HG03064 (cell line): Measurements from ENCODE around the gene SPSB1.

ENCODE experiments used
- ATAC-seq: cut with Tn5 transposase; IDR thresholded peaks from one replicate; pipeline ENCODE4 v1.9.1; 2021; ENCODE audit warnings: low read depth; ENCODE audit not compliant: unreplicated experiment

SPSB1 gene

DNA sequence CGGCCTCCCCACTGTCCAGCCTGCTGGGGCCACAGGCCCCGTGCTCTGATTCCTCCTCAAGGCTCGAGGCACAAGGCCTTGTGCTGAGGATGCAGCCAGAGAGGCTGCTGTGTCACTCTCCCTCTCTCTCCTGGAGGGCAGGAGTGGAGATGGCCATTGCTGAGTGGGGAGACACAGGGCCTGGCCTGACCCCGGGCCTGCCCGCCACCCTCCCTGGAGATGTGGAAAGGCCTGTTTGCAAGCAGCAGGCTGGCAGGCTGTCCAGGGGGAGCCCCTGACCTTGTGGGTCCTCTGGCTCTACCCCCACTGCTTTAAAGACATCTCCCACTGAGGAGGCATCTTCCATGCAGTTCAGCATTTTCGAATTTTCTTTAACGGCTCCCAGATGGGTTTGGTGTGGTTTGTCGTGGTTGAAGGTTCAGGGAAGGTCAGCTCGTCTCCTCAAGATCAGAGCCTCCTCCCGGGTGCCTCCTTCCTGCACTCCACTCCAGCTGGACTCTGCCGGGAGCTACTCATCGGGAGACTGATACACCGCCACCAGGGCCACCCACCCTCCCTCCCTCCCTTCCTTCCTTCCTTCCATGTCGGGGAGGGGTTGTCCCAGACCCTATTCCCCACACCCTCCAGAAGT, 69.1 kb downstream of the SPSB1 start:
- ATAC-seq, result no peak

DNA sequence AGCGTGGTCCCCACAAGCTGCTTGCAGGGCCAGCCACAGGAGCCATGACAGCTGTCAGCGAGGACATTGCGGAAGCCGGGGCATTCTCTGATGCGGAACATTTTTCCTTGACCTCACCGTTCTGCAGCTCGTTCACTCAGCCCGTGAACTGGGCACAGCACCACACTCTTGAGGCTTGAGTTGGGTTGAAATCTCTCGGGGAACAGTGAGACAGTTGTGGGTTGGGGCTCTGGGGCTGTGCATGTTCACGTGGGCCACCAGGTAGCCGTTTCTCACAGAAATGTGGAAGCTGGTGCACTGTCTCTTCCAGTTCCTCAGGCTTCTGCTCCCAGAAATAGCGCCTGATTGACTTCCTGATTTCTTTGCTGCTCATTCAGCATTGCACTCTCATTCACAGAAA, 69.8 kb downstream of the SPSB1 start:
- no peak for ATAC-seq

- ATAC-seq, result no peak
These were observed 70.4 kb downstream of the SPSB1 start for GRCh38 chr1:9363061-9363471.

GRCh38 chr1:9366298-9366697, 73.6 kb downstream of the SPSB1 start:
- no peak for ATAC-seq

DNA sequence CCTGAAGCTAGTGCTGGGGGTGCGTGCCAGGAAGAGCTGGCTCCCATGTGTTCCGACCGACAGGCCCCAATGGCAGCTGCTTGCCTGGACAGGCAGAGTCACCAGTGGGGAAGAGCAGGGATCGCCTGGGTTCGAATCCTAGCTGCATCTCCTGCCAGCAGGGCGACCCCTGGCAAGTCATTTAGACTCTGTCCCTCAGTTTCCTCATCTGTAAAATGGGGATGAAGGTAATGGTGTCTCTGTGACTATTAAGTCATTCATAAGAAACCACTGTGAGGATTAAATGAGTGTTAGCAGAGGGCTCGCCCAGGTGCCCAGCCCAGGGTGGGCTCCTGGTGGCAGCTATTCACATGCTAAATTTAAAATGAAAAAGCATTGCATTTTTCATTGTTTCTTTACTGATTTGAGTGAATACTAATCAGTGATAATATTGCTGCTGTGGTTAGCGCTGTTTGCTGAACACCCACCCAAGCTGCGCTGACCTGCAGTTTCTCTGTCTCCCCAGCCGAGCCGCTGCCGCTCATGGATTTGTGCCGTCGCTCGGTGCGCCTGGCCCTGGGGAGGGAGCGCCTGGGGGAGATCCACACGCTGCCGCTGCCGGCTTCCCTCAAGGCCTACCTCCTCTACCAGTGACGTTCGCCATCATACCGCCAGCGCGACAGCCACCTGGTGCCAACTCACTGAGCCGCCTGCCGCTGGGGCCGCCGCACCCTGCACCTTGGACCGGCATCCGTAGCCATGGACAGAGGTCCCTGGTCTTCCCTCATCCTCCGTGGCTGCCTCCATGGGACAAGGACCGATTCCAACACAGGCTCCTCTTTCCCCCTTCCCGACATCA, 74.5 kb downstream of the SPSB1 start:
- ATAC-seq, result no peak

DNA sequence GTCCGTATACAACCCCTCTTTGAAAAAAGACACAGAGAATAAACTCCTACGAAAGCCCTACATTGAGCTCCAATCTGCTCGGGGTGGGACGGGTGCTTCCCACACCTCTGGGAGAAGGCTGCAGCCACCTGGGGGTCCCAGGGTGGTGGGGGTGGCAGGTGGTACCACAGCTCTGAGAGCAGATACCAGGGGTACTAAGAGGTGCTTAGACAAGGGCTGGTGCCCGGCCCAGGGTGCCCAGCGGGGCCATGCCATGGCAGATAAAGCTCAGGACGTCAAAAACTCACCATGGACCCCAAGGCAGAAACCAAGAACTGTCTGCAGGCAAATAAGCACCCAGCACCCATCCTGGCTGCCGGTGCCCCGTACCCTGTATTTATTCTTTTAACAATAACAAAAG, 75.1 kb downstream of the SPSB1 start:
- ATAC-seq, result no peak

GRCh38 chr1:9368356-9368755, 75.7 kb downstream of the SPSB1 start:
- no peak for ATAC-seq

DNA sequence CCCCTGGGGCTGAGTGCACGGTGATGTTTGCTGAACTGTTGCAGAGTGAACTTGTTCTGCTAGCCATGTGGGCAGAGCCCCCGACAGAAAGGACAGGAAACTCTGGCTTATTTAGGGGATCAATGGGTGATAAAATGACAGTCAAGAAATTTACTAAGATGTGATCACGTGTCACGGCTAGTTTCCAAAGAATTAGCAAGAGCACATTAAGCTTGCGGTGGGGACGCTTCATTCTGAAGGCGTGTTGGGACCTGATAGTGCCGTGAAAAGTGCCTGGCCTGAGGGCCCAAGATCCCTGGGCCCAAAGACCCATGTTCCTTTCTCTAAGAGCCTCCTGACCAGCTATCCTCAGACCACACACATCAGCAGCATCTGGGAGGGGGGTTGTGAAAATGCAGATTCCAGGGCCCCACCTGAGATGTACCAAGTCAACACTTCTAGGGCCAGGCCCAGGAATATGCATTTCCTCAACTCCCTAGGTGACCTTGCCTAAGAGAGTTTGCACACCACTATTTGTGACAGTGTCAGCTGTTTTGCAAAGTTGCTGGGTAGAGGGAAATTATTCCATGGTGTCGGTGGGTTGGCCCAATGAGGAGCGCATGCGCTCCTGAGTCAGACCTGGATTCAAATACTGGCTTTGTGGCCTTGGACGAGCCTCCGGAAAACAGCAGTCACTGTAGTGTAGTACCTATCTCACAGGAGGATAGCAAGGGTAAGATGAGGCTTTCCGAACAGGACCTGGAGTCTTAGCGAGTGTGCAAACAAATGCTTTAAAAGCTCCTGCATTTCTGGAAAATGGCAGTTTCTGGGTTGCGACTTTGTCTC, 77.5 kb downstream of the SPSB1 start:
- no peak for ATAC-seq

DNA sequence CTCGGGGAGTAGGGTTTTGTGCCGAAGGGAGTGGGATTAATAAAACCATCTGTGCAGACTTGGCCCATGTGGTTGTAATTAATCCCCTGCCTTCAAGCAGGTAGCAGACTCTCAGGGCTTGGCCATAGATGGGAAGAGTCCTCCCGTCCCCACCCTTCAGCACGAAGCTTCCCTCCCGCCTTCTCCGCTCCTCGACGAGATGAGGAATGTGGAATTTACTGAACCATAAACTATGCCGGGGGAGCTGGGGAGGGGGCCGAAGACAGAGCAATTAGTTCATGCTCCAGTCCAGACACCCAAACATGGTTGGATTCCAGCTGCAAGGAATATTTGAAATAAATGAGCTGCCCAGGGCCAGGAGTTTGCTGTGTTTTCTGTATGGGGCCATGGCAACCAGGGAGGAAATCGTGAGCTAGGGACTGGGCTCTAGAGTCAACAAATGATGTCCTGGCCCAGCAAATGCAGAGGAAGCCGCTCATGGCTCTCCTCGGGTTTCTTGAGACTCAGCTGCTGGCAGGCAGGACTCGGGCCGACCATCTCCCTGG, 78.8 kb downstream of the SPSB1 start:
- ATAC-seq, result no peak

GRCh38 chr1:9371951-9372350, 79.3 kb downstream of the SPSB1 start:
- no peak for ATAC-seq

DNA sequence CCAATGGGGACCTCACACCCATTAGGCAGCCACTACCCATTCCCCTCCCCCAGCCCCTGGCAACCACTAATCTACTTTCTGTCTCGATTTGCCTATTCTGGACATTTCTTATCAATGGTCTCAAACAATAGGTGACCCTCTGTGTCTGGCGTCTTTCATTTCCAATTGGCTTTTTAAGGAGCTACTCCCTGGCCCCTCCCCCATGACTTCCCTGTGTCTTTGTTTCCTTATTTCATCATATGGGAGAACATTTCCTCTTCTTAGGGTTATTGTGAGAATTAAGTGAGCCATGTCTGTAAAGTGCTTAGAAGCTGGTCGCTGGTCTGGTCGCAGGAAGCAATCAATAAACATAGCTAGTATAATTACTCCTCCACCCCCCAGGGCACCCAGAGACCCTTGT, 80.9 kb downstream of the SPSB1 start:
- ATAC-seq, result no peak

- ATAC-seq, result no peak
These were observed 82.2 kb downstream of the SPSB1 start for GRCh38 chr1:9374748-9375341.

DNA sequence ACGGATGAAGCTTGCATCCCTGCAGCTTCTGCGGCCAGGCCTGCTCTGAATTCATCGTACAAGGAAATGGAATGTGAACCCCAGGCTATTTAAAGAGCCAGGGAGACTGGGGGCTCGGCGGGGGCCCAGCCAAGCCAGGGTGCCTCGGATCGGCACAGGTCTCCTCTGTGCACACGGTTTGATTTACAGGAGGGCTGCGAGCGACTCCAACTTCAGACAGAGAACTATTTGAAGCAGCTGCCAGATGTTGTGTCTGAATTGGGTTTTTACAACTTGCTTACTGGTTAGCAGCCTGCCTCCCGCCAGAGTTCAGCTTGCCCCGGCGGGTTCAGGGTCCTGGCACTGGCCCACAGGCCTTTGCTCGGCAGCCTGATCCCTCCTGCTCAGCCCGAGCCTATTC, 83.2 kb downstream of the SPSB1 start:
- ATAC-seq, result no peak

- ATAC-seq, result no peak
These were observed 83.7 kb downstream of the SPSB1 start for GRCh38 chr1:9376430-9376829.

DNA sequence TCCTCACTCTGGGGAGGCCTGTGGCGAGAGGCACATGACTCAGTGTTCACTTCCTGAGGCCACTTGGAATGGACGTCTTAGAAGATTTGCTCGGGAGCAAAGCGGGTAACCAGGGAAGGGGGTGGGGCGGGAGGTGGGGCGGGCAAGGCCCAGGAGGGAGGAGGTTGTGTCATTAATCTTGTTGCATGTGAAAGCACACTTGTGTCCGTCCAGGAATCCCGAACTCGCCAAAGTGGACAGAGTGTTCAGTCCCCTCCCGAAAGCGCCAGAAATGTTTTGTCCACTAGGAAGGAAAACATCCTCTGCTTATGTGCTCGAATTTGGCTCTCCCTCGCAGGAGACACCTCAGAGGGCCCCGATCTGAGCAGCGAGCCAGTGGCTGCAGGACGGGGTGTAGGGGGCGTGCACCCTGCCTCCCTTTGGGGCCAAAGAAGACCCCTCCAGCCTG, 84.2 kb downstream of the SPSB1 start:
- no peak for ATAC-seq

GRCh38 chr1:9378801-9379200, 86.1 kb downstream of the SPSB1 start:
- no peak for ATAC-seq

- no peak for ATAC-seq
These were observed 88.0 kb downstream of the SPSB1 start for GRCh38 chr1:9380711-9381110.

GRCh38 chr1:9382643-9383491, 90.2 kb downstream of the SPSB1 start:
- no peak for ATAC-seq

GRCh38 chr1:9384128-9384527, 91.4 kb downstream of the SPSB1 start:
- ATAC-seq, result no peak

DNA sequence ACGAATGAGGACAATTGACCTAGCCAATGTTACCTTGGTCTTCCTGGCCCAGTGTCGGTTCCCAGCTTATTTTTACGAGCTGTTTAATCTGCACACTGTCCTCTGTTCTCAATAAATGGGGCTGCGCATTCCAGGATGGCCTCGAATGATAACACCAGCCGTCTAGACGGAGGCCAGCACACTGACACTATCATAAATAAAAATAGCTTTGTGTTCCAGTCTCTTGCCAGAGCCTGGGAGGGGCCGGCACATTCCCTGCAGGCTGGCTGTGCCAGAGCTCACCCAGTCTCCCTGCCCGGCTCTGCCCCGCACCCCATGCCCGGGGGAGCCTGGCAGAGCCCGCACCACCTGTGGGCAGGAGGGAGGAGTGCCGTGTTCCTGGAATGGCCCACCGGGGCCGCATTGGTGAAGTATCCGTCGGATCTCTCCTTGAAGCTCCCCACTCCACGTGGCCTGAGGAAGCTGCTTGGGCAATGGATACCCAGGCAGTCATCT, 92.1 kb downstream of the SPSB1 start:
- ATAC-seq, result no peak
